CD4-positive, alpha-beta T cell (primary cell): ENCODE measurements around the gene PRDX6. TPM values are rescaled to one million over a fixed set of nuclear protein-coding genes. Genes with fewer than 3 reads are reported as not detected.

Experiments
- ATAC-seq: fragments of 200-7000 bp; cut with Tn5 transposase; one replicate; pipeline ENCODE4 v1.10.0; 2022; ENCODE audit warnings: mild to moderate bottlenecking; ENCODE audit not compliant: poor library complexity
- CTCF ChIA-PET: fragments of 350-600 bp; sonication (Branson Sonifier 250); formaldehyde crosslinking; loops from one replicate; lab custom pipeline; 2021; ENCODE audit warnings: antibody characterized with exemption, inconsistent platforms; lab: Charles Lee
- POLR2A ChIA-PET: fragments of 350-600 bp; sonication (Branson Sonifier 250); formaldehyde crosslinking; loops from one replicate; lab custom pipeline; 2021; ENCODE audit warnings: antibody characterized with exemption, inconsistent platforms; lab: Charles Lee
- DNase-seq, 14 experiments: peaks; one replicate each; pipeline ENCODE4 v3.0.0-alpha.2; 2013 to 2020; ENCODE audit warnings: mixed read lengths in 2 of 14
- H3K27ac ChIP-seq, 2 donors: one replicate each; pipeline versions ENCODE4 v1.5.1 to v1.7.0; 2013; ENCODE audit warnings: low read length in 2 of 2, low read depth in 1 of 2, mild to moderate bottlenecking in 1 of 2
- H3K27me3 ChIP-seq, 2 experiments: 1 replicate in 1 of 2; 2 replicates in 1 of 2; pipeline versions ENCODE4 v1.6.1 to v1.7.0; 2013; ENCODE audit warnings: low read length in 2 of 2, control low read depth in 1 of 2, mild to moderate bottlenecking in 1 of 2, moderate library complexity in 1 of 2; ENCODE audit not compliant: insufficient read depth in 2 of 2, control insufficient read depth in 1 of 2
- H3K36me3 ChIP-seq: one replicate; pipeline ENCODE4 v1.6.1; 2013; ENCODE audit warnings: low read length, control low read depth; ENCODE audit not compliant: insufficient read depth
- H3K4me1 ChIP-seq: one replicate; pipeline ENCODE4 v1.6.1; 2013; ENCODE audit warnings: low read length, control low read depth; ENCODE audit not compliant: insufficient read depth
- H3K4me3 ChIP-seq: one replicate; pipeline ENCODE4 v1.5.1; 2013; ENCODE audit warnings: mild to moderate bottlenecking, low read length, moderate library complexity
- H3K9me3 ChIP-seq, 2 experiments: 1 replicate in 1 of 2; 2 replicates in 1 of 2; pipeline versions ENCODE4 v1.6.1 to v1.7.0; 2013; ENCODE audit warnings: low read length in 2 of 2, mild to moderate bottlenecking in 2 of 2, control low read depth in 1 of 2, moderate library complexity in 1 of 2; ENCODE audit not compliant: control insufficient read depth in 1 of 2, insufficient read depth in 1 of 2
- H3K27ac Mint-ChIP-seq: one replicate; pipeline ENCODE4 v1.8.0; 2020; ENCODE audit warnings: mixed read lengths
- H3K27me3 Mint-ChIP-seq: one replicate; pipeline ENCODE4 v1.8.0; 2021; ENCODE audit warnings: mixed read lengths
- H3K36me3 Mint-ChIP-seq: one replicate; pipeline ENCODE4 v1.8.0; 2021; ENCODE audit warnings: low read depth, mixed read lengths
- H3K4me1 Mint-ChIP-seq: one replicate; pipeline ENCODE4 v1.8.0; 2021; ENCODE audit warnings: low read depth, mixed read lengths
- H3K4me3 Mint-ChIP-seq: one replicate; pipeline ENCODE4 v1.8.0; 2020; ENCODE audit warnings: mild to moderate bottlenecking, mixed read lengths
- H3K9me3 Mint-ChIP-seq: one replicate; pipeline ENCODE4 v1.8.0; 2020; ENCODE audit warnings: mixed read lengths
- intact Hi-C, 2 experiments: fragments of 100-400 bp; cut with DNase I in 1 of 2; cut with micrococcal nuclease in 1 of 2; formaldehyde crosslinking; loops; one replicate each; pipeline versions ENCODE4 v1.15.1 to v1.9.0; 2023 to 2025; cut with DNase I, micrococcal nuclease
- total RNA-seq, 174 experiments: library from RNA in 2 of 174; stranded (reverse) in 2 of 174; gene quantifications; one replicate each; pipeline ENCODE4 v1.2.3 and lab custom pipeline; 2021 to 2026
- TF ChIP-seq, protein P1 (sequence below): fragments of 200-600 bp; IDR thresholded peaks from one replicate; pipeline ENCODE4 v1.8.0; 2022; ENCODE audit warnings: antibody characterized with exemption, mild to moderate bottlenecking

Gene PRDX6
- total RNA-seq, 2 experiments from 2014 or later, result 101 to 102 TPM

DNA sequence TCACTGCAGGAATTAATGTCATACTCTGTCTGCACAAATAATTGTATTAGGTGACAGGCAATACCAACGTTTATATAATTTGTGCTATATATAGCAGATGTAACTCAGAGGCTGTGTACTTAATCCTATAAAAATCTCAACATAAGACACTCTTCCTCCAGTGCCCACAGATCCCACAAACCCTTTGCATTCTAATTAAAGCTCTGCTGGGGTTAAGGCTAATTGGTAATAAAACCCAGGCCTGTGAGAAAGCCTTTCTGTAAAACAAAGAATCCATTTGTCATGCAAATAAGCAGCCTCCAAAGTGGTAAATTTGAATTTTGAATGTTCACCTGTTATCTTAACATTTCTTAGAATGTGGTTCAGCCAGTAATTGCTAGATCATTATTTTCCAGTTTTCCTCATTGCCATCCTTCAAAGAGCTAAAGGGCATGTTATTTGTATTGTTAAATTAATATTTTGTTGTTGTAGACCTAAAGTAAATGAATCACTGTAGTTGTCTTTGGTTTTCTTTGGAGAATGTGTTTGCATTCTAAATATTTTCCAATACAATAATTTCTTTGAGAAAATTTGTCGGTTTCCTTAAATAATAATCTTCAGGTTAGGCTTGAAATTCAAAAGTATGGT lies 46.3 kb upstream of the PRDX6 start:
- CTCF ChIA-PET, result interaction anchor here (0.8 to 3.0 kb wide), 7 partner anchors 11 to 686 kb away, joined by 3 to 16 read pairs (median 8); partner anchors contain the start of genes CENPL and PRDX6
- Histone ChIP-seq H3K4me1 (peaks cover 13% of the 10 kb centered on the region), H3K27ac (no peak overlapping the region), H3K4me3 (no peak overlapping the region), H3K9me3 (no peaks in the 10 kb centered on the region), H3K27me3 (no peaks in the 10 kb centered on the region), H3K36me3 (no peaks in the 10 kb centered on the region)
- TF ChIP-seq, protein P1, sequence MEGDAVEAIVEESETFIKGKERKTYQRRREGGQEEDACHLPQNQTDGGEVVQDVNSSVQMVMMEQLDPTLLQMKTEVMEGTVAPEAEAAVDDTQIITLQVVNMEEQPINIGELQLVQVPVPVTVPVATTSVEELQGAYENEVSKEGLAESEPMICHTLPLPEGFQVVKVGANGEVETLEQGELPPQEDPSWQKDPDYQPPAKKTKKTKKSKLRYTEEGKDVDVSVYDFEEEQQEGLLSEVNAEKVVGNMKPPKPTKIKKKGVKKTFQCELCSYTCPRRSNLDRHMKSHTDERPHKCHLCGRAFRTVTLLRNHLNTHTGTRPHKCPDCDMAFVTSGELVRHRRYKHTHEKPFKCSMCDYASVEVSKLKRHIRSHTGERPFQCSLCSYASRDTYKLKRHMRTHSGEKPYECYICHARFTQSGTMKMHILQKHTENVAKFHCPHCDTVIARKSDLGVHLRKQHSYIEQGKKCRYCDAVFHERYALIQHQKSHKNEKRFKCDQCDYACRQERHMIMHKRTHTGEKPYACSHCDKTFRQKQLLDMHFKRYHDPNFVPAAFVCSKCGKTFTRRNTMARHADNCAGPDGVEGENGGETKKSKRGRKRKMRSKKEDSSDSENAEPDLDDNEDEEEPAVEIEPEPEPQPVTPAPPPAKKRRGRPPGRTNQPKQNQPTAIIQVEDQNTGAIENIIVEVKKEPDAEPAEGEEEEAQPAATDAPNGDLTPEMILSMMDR, result no peak
- intact Hi-C loops, result loop anchor here (1.0 to 5.0 kb wide), 7 partner anchors 46 to 1312 kb away; partner anchors contain the start of genes CENPL (in 1 of the 2), DARS2 (in 1 of the 2) and KLHL20 (in 1 of the 2)
- Mint-ChIP-seq H3K4me3 (no peak overlapping the region), H3K27ac (peak overlapping the region; percentile 47), H3K36me3 (no peaks in the 10 kb centered on the region), H3K27me3 (no peaks in the 10 kb centered on the region), H3K9me3 (no peaks in the 10 kb centered on the region), H3K4me1 (peaks cover 23% of the 10 kb centered on the region)
- ATAC-seq, result no peak
- DNase-seq, result no peak
- POLR2A ChIA-PET, result interaction anchor here (1.1 to 2.5 kb wide), 4 partner anchors 46 to 438 kb away, joined by 3 to 21 read pairs (median 8); partner anchors contain the start of genes CENPL, DARS2, GAS5 and PRDX6

DNA sequence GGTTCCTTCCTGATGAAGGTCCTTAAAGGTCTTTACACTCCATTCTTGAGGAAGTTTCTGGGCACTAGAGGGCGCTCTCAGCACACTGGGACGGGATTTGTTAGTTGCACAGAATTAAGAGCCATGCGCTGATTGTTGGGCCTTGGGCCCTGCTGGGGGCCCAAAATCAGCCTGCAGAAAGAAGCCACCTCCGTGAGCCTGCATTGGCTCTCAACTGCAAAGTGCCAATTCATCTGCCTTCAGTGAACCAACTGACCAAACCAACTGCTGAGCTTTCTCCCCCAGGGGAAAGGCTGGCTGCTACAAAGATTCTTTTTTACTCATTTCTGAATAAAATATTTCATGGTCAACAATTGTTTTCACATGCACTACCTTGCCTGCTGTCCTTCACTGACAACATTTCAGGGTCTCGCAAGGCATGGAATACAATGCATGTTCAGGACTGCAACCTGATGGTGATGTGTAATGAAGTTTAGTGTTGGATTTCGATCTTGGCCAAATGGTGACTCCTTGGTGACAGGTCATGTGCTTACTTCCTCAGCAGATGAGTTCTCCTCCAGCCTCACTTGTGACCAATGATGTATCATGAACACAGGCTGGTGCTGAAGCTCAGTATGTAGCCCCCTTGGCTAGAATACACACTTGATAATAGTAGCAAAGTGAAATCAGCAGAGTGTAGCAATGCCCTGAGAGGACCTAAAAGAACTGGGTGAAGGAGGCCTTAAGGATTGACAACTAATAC lies 45.7 kb upstream of the PRDX6 start:
- ChIA-PET POLR2A (interaction anchor here (0.6 to 2.5 kb wide), 3 partner anchors 45 to 437 kb away, joined by 3 to 21 read pairs (median 3); partner anchors contain the start of genes CENPL, DARS2, GAS5 and ZBTB37), CTCF (interaction anchor here (0.8 to 3.0 kb wide), 6 partner anchors 12 to 429 kb away, joined by 3 to 16 read pairs (median 6); partner anchors contain the start of genes CENPL and PRDX6)
- TF ChIP-seq, protein P1, result peak; percentile 96
- peaks cover 23% of the 10 kb centered on the region for H3K4me1 Mint-ChIP-seq
- no peak overlapping the region for H3K4me3 Mint-ChIP-seq
- DNase-seq (peak; percentile 76 to 95 (median 88)), ATAC-seq (peak; percentile 81)
- Histone ChIP-seq H3K27me3 (no peaks in the 10 kb centered on the region), H3K9me3 (no peaks in the 10 kb centered on the region), H3K36me3 (no peaks in the 10 kb centered on the region), H3K27ac (no peak overlapping the region), H3K4me1 (peaks cover 13% of the 10 kb centered on the region), H3K4me3 (no peak overlapping the region)
- intact Hi-C loops, result loop anchor here (1.0 to 5.0 kb wide), 6 partner anchors 45 to 1311 kb away; partner anchors contain the start of genes CENPL (in 1 of the 2), DARS2 (in 1 of the 2) and KLHL20 (in 1 of the 2)
- H3K27me3 Mint-ChIP-seq, result no peaks in the 10 kb centered on the region
- peak overlapping the region; percentile 47 for H3K27ac Mint-ChIP-seq
- no peaks in the 10 kb centered on the region for H3K36me3 Mint-ChIP-seq
- no peaks in the 10 kb centered on the region for H3K9me3 Mint-ChIP-seq

DNA sequence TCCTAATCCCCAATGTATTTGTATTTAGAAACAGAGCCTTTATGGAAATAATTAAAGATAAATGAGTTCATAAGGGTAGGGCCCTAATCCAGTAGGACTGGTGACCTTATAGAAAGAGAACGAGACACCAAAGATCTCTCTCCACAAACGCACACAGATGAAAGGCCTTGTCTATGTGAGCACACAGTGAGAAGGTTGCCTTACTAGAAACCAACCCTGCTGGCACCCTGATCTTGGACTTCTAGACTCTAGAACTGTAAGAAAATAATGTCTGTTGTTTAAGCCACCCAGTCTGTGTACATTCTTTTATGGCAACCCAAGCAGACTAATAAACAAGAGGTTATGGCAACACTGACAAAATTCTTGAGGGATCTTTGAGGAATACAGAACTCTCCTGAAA lies 44.8 kb upstream of the PRDX6 start:
- Mint-ChIP-seq H3K27ac (no peak overlapping the region), H3K36me3 (no peaks in the 10 kb centered on the region), H3K27me3 (no peaks in the 10 kb centered on the region), H3K4me3 (no peak overlapping the region), H3K4me1 (peaks cover 23% of the 10 kb centered on the region), H3K9me3 (no peaks in the 10 kb centered on the region)
- ChIA-PET CTCF (no interaction called here), POLR2A (no interaction called here)
- no peak for ATAC-seq
- DNase-seq, result no peak
- H3K4me3 ChIP-seq, result no peak overlapping the region
- no peaks in the 10 kb centered on the region for H3K27me3 ChIP-seq
- TF ChIP-seq, protein P1, result no peak
- H3K36me3 ChIP-seq, result no peaks in the 10 kb centered on the region
- no peak overlapping the region for H3K27ac ChIP-seq
- H3K9me3 ChIP-seq, result no peaks in the 10 kb centered on the region
- intact Hi-C loops, result loop anchor here (5.0 kb wide), 3 partner anchors 285 to 1310 kb away; no protein-coding TSS in a partner anchor
- peaks cover 13% of the 10 kb centered on the region for H3K4me1 ChIP-seq
